Memory B cell (primary cell): Measurements from ENCODE around the gene SLC12A8.

Experiments used
- ATAC-seq: fragments of 150-1000 bp; cut with Tn5 transposase; 2 replicates; pipeline ENCODE4 v1.10.0; 2021; ENCODE audit warnings: low read depth, mild to moderate bottlenecking, moderate library complexity
- DNase-seq, 2 donors: peaks; one replicate each; pipeline ENCODE4 v3.0.0; 2022; ENCODE audit warnings: low spot score in 2 of 2
- H3K27ac Mint-ChIP-seq: one replicate; pipeline ENCODE4 v1.8.0; 2022; ENCODE audit warnings: mild to moderate bottlenecking, moderate library complexity, mixed read lengths
- H3K27me3 Mint-ChIP-seq: one replicate; pipeline ENCODE4 v1.8.0; 2022; ENCODE audit warnings: mixed read lengths
- H3K36me3 Mint-ChIP-seq: one replicate; pipeline ENCODE4 v1.8.0; 2022; ENCODE audit warnings: mild to moderate bottlenecking, mixed read lengths
- H3K4me1 Mint-ChIP-seq: one replicate; pipeline ENCODE4 v1.8.0; 2022; ENCODE audit warnings: mixed read lengths
- H3K4me3 Mint-ChIP-seq: one replicate; pipeline ENCODE4 v1.8.0; 2022; ENCODE audit warnings: mild to moderate bottlenecking, moderate library complexity, mixed read lengths
- H3K9me3 Mint-ChIP-seq: one replicate; pipeline ENCODE4 v1.8.0; 2022; ENCODE audit warnings: mixed read lengths

The SLC12A8 gene

GRCh38 chr3:125187599-125187910 lies 25.0 kb downstream of the SLC12A8 start:
- DNase-seq, result no peak
- H3K4me3 Mint-ChIP-seq, result no peak overlapping the region
- H3K36me3 Mint-ChIP-seq, result no peaks in the 10 kb centered on the region
- H3K9me3 Mint-ChIP-seq, result no peaks in the 10 kb centered on the region
- no peak for ATAC-seq
- H3K27ac Mint-ChIP-seq, result no peak overlapping the region
- H3K27me3 Mint-ChIP-seq, result no peaks in the 10 kb centered on the region
- H3K4me1 Mint-ChIP-seq, result peaks cover 10% of the 10 kb centered on the region

DNA sequence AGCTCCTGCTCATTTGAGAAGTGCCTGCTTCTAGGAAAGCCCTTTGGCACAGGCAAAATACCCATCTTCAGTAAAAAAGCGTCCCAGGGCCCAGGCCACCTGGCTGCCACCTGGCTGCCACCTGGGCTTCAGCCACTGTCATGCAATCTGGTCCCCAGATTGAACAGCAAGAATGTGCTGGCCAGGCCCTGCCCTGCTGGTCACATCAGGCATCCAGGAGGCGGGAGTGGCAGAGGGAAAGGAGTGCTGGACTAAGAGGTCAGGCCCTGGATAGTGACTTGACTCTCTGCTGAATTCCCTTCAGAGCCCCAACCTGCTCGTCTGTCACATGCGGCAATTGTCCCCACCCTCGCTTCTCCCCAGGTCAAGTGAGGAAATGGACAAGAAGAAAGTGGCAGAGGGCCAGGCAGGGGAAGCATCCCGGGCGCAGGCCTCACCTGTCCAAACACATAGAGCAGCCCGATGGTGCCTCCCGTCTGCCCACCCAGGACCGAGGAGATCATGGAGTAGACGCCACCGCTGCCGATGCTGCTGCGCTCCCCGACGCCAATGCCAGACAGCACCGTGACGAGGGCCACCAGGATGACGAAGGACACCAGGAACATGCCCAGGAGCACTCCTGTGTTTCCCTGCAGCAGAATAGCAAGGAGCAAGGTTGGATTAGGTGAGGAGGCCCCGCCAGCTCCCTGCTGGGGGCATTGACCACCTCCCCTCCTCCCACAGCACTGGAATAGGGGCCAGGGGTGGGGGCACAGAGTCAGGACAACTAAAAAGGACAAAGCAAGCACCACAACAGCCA lies 25.5 kb downstream of the SLC12A8 start:
- Mint-ChIP-seq H3K4me3 (no peak overlapping the region), H3K9me3 (no peaks in the 10 kb centered on the region), H3K36me3 (no peaks in the 10 kb centered on the region), H3K27me3 (no peaks in the 10 kb centered on the region), H3K27ac (no peak overlapping the region), H3K4me1 (peaks cover 4% of the 10 kb centered on the region)
- no peak for ATAC-seq
- DNase-seq, result no peak

DNA sequence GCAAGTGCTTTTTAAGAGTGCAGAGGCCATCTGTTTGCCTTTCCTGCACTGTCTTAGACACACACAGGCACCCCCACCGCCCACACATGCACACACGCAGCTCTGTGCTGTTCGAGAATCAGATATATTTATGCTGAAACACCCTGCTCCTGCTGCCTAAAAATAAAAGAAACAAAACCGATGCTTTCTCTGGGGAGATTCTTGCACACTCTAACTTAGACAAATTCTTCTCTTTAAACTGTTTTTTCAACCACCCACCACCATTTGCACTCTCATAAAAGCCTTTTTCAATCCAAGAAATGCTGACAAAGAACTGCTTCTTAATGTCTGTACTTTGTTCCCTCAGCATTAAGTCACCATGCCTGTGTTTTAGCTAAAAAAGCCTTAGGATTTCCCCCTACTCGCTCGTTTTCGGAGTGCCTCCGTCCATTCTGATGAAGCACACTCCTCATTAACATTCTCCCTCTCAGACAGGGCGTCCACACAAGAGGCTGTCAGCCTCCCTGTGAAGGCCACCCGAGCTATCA lies 26.2 kb downstream of the SLC12A8 start:
- ATAC-seq, result no peak
- no peak overlapping the region for H3K4me3 Mint-ChIP-seq
- H3K27me3 Mint-ChIP-seq, result no peaks in the 10 kb centered on the region
- H3K36me3 Mint-ChIP-seq, result no peaks in the 10 kb centered on the region
- H3K9me3 Mint-ChIP-seq, result no peaks in the 10 kb centered on the region
- no peaks in the 10 kb centered on the region for H3K4me1 Mint-ChIP-seq
- H3K27ac Mint-ChIP-seq, result no peak overlapping the region
- no peak for DNase-seq

DNA sequence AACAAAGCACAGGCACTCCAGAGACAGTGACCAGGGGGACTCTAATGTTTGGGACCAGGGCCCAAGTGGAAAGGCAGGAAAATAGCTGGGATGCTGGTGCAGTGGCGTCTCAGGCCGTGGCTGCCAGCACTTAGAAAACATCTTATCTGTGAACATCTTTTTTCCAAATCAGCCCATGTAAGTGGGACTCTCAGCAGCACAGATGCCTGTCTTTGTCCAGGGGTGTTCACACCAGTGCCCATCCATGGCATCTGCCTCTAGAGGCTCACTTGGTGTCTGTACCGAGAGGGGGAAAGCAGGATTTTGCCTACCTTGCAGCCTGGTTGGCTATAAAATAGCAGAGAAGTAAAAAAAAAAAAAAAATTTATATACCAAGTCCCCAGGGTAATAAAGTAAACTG lies 26.7 kb downstream of the SLC12A8 start:
- no peak for DNase-seq
- no peak for ATAC-seq
- Mint-ChIP-seq H3K4me3 (no peak overlapping the region), H3K4me1 (no peaks in the 10 kb centered on the region), H3K27me3 (no peaks in the 10 kb centered on the region), H3K9me3 (no peaks in the 10 kb centered on the region), H3K27ac (no peak overlapping the region), H3K36me3 (no peaks in the 10 kb centered on the region)

DNA sequence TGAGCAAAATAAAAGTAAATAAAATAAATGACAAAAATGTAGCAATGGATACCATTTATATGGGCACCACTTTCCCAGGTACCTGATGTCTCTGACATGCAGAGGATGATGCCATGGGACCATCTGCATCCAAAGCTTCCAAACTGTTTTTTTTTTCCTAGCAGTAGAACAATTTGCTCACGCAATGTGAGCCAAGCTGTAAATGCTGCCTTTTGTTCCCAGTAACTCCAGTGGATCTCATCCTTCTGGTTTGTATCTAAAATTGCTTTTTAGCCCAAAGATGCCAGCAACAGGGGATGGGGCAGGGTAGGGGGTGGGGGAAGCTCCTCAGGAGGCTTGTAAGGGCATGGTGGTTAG lies 32.7 kb downstream of the SLC12A8 start:
- no peak for ATAC-seq
- peaks cover 2% of the 10 kb centered on the region for H3K4me1 Mint-ChIP-seq

GRCh38 chr3:125179143-125179883 lies 33.2 kb downstream of the SLC12A8 start:
- Mint-ChIP-seq H3K9me3 (peaks cover 2% of the 10 kb centered on the region), H3K36me3 (no peaks in the 10 kb centered on the region), H3K27me3 (no peaks in the 10 kb centered on the region), H3K4me1 (peaks cover 2% of the 10 kb centered on the region), H3K27ac (peak overlapping the region; percentile 16), H3K4me3 (no peak overlapping the region)
- ATAC-seq, result no peak
- DNase-seq, result no peak

More for the DNA sequence above, 32.7 kb downstream of the SLC12A8 start:
- Mint-ChIP-seq H3K27ac (no peak overlapping the region), H3K9me3 (no peaks in the 10 kb centered on the region), H3K27me3 (no peaks in the 10 kb centered on the region), H3K36me3 (no peaks in the 10 kb centered on the region), H3K4me3 (no peak overlapping the region)
- no peak for DNase-seq

- peaks cover 2% of the 10 kb centered on the region for H3K4me1 Mint-ChIP-seq
- ATAC-seq (no peak), DNase-seq (no peak)
- no peak overlapping the region for H3K27ac Mint-ChIP-seq
- peaks cover 9% of the 10 kb centered on the region for H3K9me3 Mint-ChIP-seq
- no peak overlapping the region for H3K4me3 Mint-ChIP-seq
- peaks cover 8% of the 10 kb centered on the region for H3K36me3 Mint-ChIP-seq
- no peaks in the 10 kb centered on the region for H3K27me3 Mint-ChIP-seq
These were observed 34.8 kb downstream of the SLC12A8 start for GRCh38 chr3:125177746-125178145.

GRCh38 chr3:125175295-125176078 lies 37.1 kb downstream of the SLC12A8 start:
- Mint-ChIP-seq H3K4me3 (no peak overlapping the region), H3K36me3 (peaks cover 10% of the 10 kb centered on the region), H3K4me1 (peaks cover 2% of the 10 kb centered on the region), H3K27me3 (no peaks in the 10 kb centered on the region), H3K27ac (no peak overlapping the region), H3K9me3 (peaks cover 11% of the 10 kb centered on the region)
- DNase-seq, result no peak
- ATAC-seq, result no peak

- Mint-ChIP-seq H3K4me1 (no peaks in the 10 kb centered on the region), H3K36me3 (peaks cover 10% of the 10 kb centered on the region), H3K4me3 (no peak overlapping the region), H3K27me3 (no peaks in the 10 kb centered on the region), H3K9me3 (peaks cover 11% of the 10 kb centered on the region), H3K27ac (no peak overlapping the region)
- DNase-seq, result no peak
- no peak for ATAC-seq
These were observed 40.2 kb downstream of the SLC12A8 start for GRCh38 chr3:125172346-125172745.

GRCh38 chr3:125168711-125169393 lies 43.7 kb downstream of the SLC12A8 start:
- Mint-ChIP-seq H3K9me3 (peaks cover 6% of the 10 kb centered on the region), H3K27ac (no peak overlapping the region), H3K36me3 (peaks cover 7% of the 10 kb centered on the region), H3K4me3 (no peak overlapping the region), H3K27me3 (no peaks in the 10 kb centered on the region), H3K4me1 (peaks cover 3% of the 10 kb centered on the region)
- DNase-seq, result no peak
- ATAC-seq, result no peak

DNA sequence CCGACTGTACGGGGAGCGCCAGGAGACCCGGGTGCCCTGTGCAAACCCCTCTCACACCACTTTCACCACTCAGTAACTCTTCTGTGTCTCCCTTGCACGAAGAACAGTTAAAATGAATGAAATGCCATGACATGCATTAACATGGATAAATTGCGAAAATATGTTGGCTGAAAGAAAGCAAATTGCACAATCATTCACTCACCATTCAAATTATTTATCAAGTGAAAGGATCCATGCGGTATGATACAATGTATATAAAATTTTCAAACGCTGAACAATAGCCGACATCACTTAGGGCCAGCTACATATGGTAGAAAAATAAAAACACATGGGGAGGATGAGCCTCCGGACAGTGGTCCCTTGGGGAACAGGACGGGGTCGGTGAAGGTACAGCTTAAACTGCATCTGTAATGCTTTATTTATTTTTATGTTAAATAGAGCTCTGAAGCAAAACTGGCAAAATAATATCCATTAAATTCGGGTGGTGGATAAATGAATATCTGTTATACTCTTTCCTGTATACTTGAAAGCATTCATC lies 45.9 kb downstream of the SLC12A8 start:
- no peak for DNase-seq
- Mint-ChIP-seq H3K36me3 (no peaks in the 10 kb centered on the region), H3K4me3 (no peak overlapping the region), H3K27ac (no peak overlapping the region), H3K9me3 (no peaks in the 10 kb centered on the region), H3K27me3 (no peaks in the 10 kb centered on the region), H3K4me1 (peaks cover 3% of the 10 kb centered on the region)
- ATAC-seq, result no peak

DNA sequence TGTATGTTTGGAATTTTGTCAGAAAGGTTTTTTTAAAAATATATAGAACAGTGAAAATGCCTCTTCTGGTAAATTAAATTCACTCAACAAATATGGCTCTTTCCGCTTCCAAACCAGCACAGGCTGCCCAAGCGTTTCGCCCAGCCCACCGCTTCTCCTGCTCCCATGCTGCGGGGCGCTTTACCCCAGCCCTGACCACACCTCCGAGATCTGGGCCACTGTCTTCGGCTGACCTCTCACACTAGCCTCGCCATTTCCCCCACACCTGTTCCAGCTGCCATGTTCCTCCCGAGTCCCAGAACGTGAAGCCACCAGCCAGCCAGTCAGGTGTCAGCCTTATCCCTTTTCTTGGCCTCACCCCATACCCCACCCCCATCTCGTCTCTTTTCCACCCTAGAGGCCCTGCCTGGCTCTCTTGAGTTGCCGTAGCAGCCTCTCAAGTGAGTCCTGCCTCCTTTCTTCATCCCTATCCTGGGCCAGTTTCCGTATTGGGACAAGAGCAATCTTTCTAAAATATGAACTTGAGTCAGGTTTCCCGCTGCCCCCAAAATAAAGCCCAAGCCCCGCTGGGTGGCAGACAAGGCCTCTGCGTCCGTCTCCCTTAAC lies 46.5 kb downstream of the SLC12A8 start:
- peaks cover 3% of the 10 kb centered on the region for H3K4me1 Mint-ChIP-seq
- H3K36me3 Mint-ChIP-seq, result no peaks in the 10 kb centered on the region
- DNase-seq (no peak), ATAC-seq (no peak)
- H3K4me3 Mint-ChIP-seq, result no peak overlapping the region
- no peak overlapping the region for H3K27ac Mint-ChIP-seq
- H3K27me3 Mint-ChIP-seq, result no peaks in the 10 kb centered on the region
- H3K9me3 Mint-ChIP-seq, result no peaks in the 10 kb centered on the region

DNA sequence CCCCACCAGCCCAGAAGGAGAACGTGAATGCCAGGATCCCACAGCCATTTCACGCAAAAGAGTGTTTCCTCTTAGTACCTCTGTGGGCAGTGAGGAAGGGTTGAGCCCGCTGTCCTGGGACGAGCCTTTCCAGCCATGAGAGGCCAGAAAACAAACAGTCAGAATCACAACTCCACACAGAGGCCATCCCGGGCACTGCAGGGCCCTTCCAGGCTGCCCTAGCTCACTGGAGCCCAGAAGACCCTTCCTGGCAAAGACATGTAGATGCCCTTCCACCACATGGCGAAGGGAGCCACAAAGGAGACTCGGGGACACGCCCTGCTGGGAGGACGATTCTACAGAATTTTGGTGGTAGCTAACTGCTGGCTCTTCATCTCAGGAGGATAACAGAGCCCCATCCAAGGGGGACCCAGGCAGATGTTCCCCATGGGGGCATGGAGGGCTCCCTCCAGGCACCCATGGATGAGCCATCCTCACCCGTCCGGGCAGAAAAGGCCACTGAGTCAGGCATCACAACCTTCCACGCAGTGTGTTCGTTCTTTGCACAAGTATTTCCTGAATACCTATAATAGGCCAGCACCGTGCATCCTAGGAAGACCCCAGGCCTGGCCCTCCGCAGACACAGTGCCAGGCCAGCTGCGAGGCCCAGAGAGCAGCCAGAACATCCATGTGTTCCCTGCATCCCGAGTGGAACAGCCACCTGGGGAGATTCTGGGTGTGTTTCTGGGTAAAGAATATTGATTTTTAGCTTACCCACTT lies 47.2 kb downstream of the SLC12A8 start:
- H3K4me1 Mint-ChIP-seq, result peaks cover 3% of the 10 kb centered on the region
- no peaks in the 10 kb centered on the region for H3K9me3 Mint-ChIP-seq
- no peaks in the 10 kb centered on the region for H3K27me3 Mint-ChIP-seq
- ATAC-seq (peak; percentile 39), DNase-seq (no peak)
- H3K27ac Mint-ChIP-seq, result no peak overlapping the region
- H3K36me3 Mint-ChIP-seq, result no peaks in the 10 kb centered on the region
- H3K4me3 Mint-ChIP-seq, result no peak overlapping the region
